ENCODE data around the gene UBR2.

GRCh38 chr6:42526616-42527015, 37.2 kb upstream of the UBR2 start:
- TF ChIP-seq CTCF (IDR thresholded peaks at IDR 0.05; ENCODE audit: borderline replicate concordance, extremely low read depth, low read length, poor library complexity, severe bottlenecking): no peak
- no peak for TF ChIP-seq EZH2 (IDR thresholded peaks at IDR 0.05; ENCODE audit: borderline replicate concordance, low read depth, low read length, severe bottlenecking)
